GM18499 (cell line): ENCODE results near the gene VANGL2.

Source experiments
- ATAC-seq: cut with Tn5 transposase; IDR thresholded peaks from one replicate; pipeline ENCODE4 v1.9.1; 2021; ENCODE audit warnings: moderate number of reproducible peaks; ENCODE audit not compliant: insufficient read depth, unreplicated experiment

Gene VANGL2

GRCh38 chr1:160403244-160403643, 2.9 kb downstream of the VANGL2 start:
- ATAC-seq = no peak

GRCh38 chr1:160404094-160404493, 3.7 kb downstream of the VANGL2 start:
- ATAC-seq = no peak

- no peak for ATAC-seq
These were observed 5.0 kb downstream of the VANGL2 start for GRCh38 chr1:160405331-160405877.

GRCh38 chr1:160406131-160406968, 6.0 kb downstream of the VANGL2 start:
- no peak for ATAC-seq

GRCh38 chr1:160407839-160408801, 7.8 kb downstream of the VANGL2 start:
- no peak for ATAC-seq

- no peak for ATAC-seq
These were observed 8.5 kb downstream of the VANGL2 start for GRCh38 chr1:160408864-160409263.

GRCh38 chr1:160409486-160409885, 9.1 kb downstream of the VANGL2 start:
- ATAC-seq = no peak

GRCh38 chr1:160410406-160411005, 10.1 kb downstream of the VANGL2 start:
- no peak for ATAC-seq

GRCh38 chr1:160411271-160412027, 11.1 kb downstream of the VANGL2 start:
- ATAC-seq = no peak

GRCh38 chr1:160412028-160412362, 11.6 kb downstream of the VANGL2 start:
- no peak for ATAC-seq

GRCh38 chr1:160413716-160414115, 13.4 kb downstream of the VANGL2 start:
- ATAC-seq = no peak

- no peak for ATAC-seq
These were observed 14.5 kb downstream of the VANGL2 start for GRCh38 chr1:160414881-160415280.

- no peak for ATAC-seq
These were observed 15.4 kb downstream of the VANGL2 start for GRCh38 chr1:160415696-160416290.

- ATAC-seq = no peak
These were observed 16.0 kb downstream of the VANGL2 start for GRCh38 chr1:160416369-160416768.

- no peak for ATAC-seq
These were observed 18.1 kb downstream of the VANGL2 start for GRCh38 chr1:160418483-160418882.

- no peak for ATAC-seq
These were observed 18.9 kb downstream of the VANGL2 start for GRCh38 chr1:160419150-160419837.

- no peak for ATAC-seq
These were observed 19.4 kb downstream of the VANGL2 start for GRCh38 chr1:160419838-160420169.

- no peak for ATAC-seq
These were observed 20.8 kb downstream of the VANGL2 start for GRCh38 chr1:160420881-160421842.
